AG04449 (cell line): ENCODE measurements around the gene FMOD.

Experiments used
- CTCF ChIA-PET: fragments of 350-600 bp; formaldehyde crosslinking; extraction: SDS; loops from one replicate; lab custom pipeline; 2021; ENCODE audit warnings: antibody characterized with exemption; lab: Yijun Ruan, JAX
- POLR2A ChIA-PET: fragments of 400-600, 350-600 bp; formaldehyde crosslinking; extraction: SDS; loops from one replicate; lab custom pipeline; 2020; ENCODE audit warnings: antibody characterized with exemption, inconsistent platforms; lab: Yijun Ruan, JAX
- DNase-seq: peaks from one replicate; pipeline ENCODE4 v3.0.0-alpha.2; 2010; ENCODE audit warnings: low read depth, low spot score
- H3K4me3 ChIP-seq: 2 replicates; pipeline ENCODE4 v1.5.1; 2011; ENCODE audit warnings: low read depth, mild to moderate bottlenecking, control low read depth, low read length
- CTCF ChIP-seq: IDR thresholded peaks from one replicate; pipeline ENCODE4 v1.5.1; 2011; ENCODE audit warnings: mild to moderate bottlenecking, moderate library complexity, low read length, control low read depth, inconsistent platforms; ENCODE audit not compliant: insufficient read depth; ENCODE audit errors: missing control alignments

FMOD gene

GRCh38 chr1:203354246-203354645 is 3.3 kb upstream of the FMOD start:
- POLR2A ChIA-PET, result no interaction called here
- TF ChIP-seq CTCF, result no peak
- no peak overlapping the region for H3K4me3 ChIP-seq
- CTCF ChIA-PET, result interaction anchor here (0.6 to 19.8 kb wide), 6 partner anchors 9 to 1171 kb away, joined by 3 to 360 read pairs (median 8); no protein-coding TSS in a partner anchor
- DNase-seq, result no peak

GRCh38 chr1:203353486-203353885 is 2.6 kb upstream of the FMOD start:
- POLR2A ChIA-PET, result no interaction called here
- CTCF ChIA-PET, result interaction anchor here (1.8 to 19.8 kb wide), 4 partner anchors 10 to 134 kb away, joined by 7 to 360 read pairs (median 125); no protein-coding TSS in a partner anchor
- no peak overlapping the region for H3K4me3 ChIP-seq
- no peak for DNase-seq
- TF ChIP-seq CTCF, result no peak

- DNase-seq, result no peak
- no peak overlapping the region for H3K4me3 ChIP-seq
- ChIA-PET CTCF (interaction anchor here (1.0 to 19.8 kb wide), 5 partner anchors 12 to 157 kb away, joined by 3 to 683 read pairs (median 238); partner anchors contain the start of genes OPTC and PRELP), POLR2A (no interaction called here)
- TF ChIP-seq CTCF, result no peak
These were observed 973 bp downstream of the FMOD start for GRCh38 chr1:203349773-203350524.

- ChIA-PET POLR2A (no interaction called here), CTCF (interaction anchor here (17.3 to 19.8 kb wide), 4 partner anchors 11 to 134 kb away, joined by 238 to 683 read pairs (median 394); partner anchors contain the start of genes OPTC and PRELP)
- TF ChIP-seq CTCF, result no peak
- DNase-seq, result no peak
- H3K4me3 ChIP-seq, result no peak overlapping the region
These were observed 1.8 kb downstream of the FMOD start for GRCh38 chr1:203349166-203349565.

- no peak for DNase-seq
- ChIA-PET CTCF (interaction anchor here (0.7 to 19.8 kb wide), 9 partner anchors 1 to 356 kb away, joined by 3 to 683 read pairs (median 238); partner anchors contain the start of genes FMOD, OPTC and PRELP), POLR2A (no interaction called here)
- H3K4me3 ChIP-seq, result no peak overlapping the region
- no peak for TF ChIP-seq CTCF
These were observed 4.2 kb downstream of the FMOD start for GRCh38 chr1:203346769-203347102.

GRCh38 chr1:203346060-203346768 is 4.7 kb downstream of the FMOD start:
- ChIA-PET CTCF (interaction anchor here (0.7 to 19.8 kb wide), 12 partner anchors 1 to 356 kb away, joined by 3 to 683 read pairs (median 132); partner anchors contain the start of genes FMOD, OPTC and PRELP), POLR2A (no interaction called here)
- TF ChIP-seq CTCF, result no peak
- no peak for DNase-seq
- no peak overlapping the region for H3K4me3 ChIP-seq
